ENCODE results near the gene FBRSL1.

DNA sequence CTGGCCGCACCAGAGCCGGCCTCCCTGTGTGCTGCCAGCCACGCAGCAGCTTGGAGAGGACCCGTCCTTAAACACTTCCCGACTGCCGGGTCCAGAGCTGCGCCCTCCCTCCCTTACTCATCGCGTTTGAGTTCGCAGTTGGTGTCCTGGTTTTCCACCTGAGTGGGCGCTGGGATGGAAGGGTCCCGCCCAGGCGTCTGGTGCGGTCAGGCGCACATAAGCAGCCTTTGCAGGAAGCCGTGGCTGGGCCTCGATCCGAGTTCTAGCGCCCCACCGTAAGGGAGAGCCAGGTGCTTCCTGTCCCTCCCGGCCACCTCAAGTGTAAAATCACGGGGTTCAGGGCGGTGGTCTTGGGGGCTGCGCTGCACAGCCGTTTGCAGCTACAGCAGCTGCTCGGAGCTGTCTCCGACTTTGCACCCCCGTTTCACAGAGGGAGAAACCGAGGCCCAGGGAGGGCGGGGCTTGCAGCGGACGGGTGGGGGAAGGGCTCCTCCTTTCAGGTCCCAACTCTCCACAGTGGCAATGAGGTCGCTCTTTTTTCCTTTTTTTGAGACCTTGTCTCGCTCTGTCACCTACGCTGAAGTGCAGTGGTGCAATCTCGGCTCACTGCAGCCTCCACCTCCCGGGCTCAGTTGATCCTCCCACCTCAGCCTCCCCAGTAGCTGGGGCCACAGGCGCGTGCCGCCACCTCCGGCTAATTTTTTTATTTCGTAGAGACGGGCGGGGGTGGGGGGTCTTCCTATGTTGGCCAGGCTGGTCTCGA, 69.1 kb downstream of the FBRSL1 start:
- TF ChIP-seq, protein P1, sequence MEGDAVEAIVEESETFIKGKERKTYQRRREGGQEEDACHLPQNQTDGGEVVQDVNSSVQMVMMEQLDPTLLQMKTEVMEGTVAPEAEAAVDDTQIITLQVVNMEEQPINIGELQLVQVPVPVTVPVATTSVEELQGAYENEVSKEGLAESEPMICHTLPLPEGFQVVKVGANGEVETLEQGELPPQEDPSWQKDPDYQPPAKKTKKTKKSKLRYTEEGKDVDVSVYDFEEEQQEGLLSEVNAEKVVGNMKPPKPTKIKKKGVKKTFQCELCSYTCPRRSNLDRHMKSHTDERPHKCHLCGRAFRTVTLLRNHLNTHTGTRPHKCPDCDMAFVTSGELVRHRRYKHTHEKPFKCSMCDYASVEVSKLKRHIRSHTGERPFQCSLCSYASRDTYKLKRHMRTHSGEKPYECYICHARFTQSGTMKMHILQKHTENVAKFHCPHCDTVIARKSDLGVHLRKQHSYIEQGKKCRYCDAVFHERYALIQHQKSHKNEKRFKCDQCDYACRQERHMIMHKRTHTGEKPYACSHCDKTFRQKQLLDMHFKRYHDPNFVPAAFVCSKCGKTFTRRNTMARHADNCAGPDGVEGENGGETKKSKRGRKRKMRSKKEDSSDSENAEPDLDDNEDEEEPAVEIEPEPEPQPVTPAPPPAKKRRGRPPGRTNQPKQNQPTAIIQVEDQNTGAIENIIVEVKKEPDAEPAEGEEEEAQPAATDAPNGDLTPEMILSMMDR (IDR thresholded peaks at IDR 0.05; ENCODE audit: insufficient read depth, low read length), result no peak
- TF ChIP-seq SPI1 (IDR thresholded peaks at IDR 0.05; ENCODE audit: borderline replicate concordance, low read depth), result no peak
- TF ChIP-seq POLR2AphosphoS5 (IDR thresholded peaks at IDR 0.05; ENCODE audit: low read depth), result peak; percentile 61; the same call in 1 of the 2 replicates

All from HL-60 (cell line).